ENCODE data around the gene AMBRA1. TPM values are rescaled to one million over a fixed set of nuclear protein-coding genes. Genes with fewer than 3 reads are reported as not detected.
"Not testable (repeated sequence)": the region's sequence is repeated elsewhere in the genome, so short reads cannot be mapped to it uniquely, and the experiment has no call there.

The AMBRA1 gene
- total RNA-seq, 4 donors from 2014 or later: 25.7 to 33.1 (median 30.2) TPM

DNA sequence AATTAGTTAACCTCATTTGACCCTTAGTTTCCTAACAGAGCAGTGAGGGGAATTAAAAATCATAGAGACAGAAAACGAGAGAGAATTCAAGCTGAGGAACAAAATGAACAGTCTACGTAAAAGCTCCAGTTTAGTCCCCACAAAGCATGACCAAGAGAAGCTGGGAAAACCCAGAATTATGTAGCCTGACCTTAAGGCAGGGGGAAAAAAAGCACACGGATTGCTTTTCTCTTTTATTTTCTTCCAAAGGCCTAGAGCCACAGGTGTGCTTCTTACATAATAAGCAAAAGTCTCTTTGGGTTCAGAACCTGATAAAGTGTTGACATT, 514 bp upstream of the AMBRA1 start:
- TF ChIP-seq POLR2A (IDR thresholded peaks at IDR 0.05): no peak
- TF ChIP-seq EP300 (IDR thresholded peaks at IDR 0.05): no peak
- Histone ChIP-seq H3K4me3 (peak overlapping the region; percentile 69 to 93), H3K27me3 (no peaks in the 10 kb centered on the region), H3K27ac (peak overlapping the region; percentile 23 to 87 (median 84)), H3K36me3 (no peaks in the 10 kb centered on the region), H3K9me3 (no peaks in the 10 kb centered on the region), H3K4me1 (peaks cover 3 to 50% (median 17%) of the 10 kb centered on the region in 3 donors)
- no peak for ATAC-seq
- WGBS, 2 donors (ENCODE audit: low coverage in 1 of 2): 25 to 36% methylated on average over 3 of the region's 3 CpGs

DNA sequence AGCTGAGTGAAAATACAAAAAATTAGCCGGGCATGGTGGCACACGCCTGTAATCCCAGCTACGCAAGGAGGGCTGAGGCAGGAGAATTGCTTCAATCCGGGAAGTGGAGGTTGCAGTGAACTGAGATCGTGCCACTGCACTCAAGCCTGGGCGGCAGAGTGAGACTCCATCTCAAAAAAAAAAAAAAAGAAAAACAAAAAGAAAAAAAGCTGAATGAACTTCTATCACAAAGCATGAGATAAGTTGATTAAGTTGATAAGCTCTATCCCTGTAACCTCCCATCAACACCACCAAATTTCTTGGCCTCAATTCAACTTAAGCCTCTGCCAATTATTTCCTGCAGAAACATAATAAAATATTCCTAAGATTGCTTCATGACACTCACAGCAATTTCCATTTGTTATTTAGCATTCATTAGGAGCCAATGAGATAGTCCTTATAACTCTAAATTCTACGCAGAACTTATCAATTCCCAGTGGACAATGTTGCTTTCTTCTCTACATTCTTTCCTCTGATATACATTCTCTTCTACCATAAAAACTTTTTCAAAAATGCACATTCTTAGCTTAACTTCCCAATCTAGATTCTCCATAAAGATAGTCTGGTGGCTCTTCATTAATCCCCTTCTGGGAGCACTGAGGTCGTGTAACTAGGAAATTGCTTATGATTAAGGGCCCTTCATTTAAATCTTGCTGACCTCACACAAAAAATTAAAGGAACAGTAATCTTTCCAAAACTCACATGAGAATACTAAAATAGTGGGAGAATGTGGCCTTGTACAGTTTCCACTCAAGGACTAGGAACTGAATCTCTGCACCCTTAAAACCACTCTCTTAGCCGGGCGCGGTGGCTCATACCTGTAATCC, 2.9 kb downstream of the AMBRA1 start:
- no peaks in the 10 kb centered on the region for H3K9me3 ChIP-seq
- ATAC-seq: no peak
- WGBS, 2 donors (ENCODE audit: low coverage in 1 of 2): 41 to 55% methylated on average over 6 to 8 of the region's 11 CpGs
- no peak overlapping the region for H3K4me3 ChIP-seq
- no peaks in the 10 kb centered on the region for H3K27me3 ChIP-seq
- H3K4me1 ChIP-seq: peaks cover 3 to 65% (median 20%) of the 10 kb centered on the region in 3 donors
- no peaks in the 10 kb centered on the region for H3K36me3 ChIP-seq
- TF ChIP-seq POLR2AphosphoS5 (IDR thresholded peaks at IDR 0.05) (no peak), EP300 (IDR thresholded peaks at IDR 0.05) (no peak), POLR2A (IDR thresholded peaks at IDR 0.05) (no peak)
- TF ChIP-seq, protein P1, sequence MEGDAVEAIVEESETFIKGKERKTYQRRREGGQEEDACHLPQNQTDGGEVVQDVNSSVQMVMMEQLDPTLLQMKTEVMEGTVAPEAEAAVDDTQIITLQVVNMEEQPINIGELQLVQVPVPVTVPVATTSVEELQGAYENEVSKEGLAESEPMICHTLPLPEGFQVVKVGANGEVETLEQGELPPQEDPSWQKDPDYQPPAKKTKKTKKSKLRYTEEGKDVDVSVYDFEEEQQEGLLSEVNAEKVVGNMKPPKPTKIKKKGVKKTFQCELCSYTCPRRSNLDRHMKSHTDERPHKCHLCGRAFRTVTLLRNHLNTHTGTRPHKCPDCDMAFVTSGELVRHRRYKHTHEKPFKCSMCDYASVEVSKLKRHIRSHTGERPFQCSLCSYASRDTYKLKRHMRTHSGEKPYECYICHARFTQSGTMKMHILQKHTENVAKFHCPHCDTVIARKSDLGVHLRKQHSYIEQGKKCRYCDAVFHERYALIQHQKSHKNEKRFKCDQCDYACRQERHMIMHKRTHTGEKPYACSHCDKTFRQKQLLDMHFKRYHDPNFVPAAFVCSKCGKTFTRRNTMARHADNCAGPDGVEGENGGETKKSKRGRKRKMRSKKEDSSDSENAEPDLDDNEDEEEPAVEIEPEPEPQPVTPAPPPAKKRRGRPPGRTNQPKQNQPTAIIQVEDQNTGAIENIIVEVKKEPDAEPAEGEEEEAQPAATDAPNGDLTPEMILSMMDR (IDR thresholded peaks at IDR 0.05): no peak
- H3K27ac ChIP-seq: peak overlapping the region in 1 of 4 donors; percentile 7

DNA sequence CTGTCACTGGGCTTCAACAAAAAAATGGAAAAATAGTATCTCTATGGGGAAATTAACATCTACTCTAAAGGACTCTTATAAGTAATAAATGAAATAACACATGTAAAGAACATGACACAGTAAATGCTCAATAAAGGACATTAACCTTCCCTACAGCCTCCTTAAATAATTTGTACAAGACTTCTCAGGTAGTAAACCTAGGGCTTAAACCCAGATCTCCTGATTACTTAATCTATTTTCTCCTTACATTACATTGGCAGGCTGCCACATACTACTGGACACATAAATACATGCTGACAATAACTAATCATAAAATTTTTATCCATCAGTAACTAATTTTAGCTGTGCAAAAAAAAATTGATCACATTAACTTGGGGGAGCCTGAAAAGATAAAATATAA, 4.9 kb downstream of the AMBRA1 start:
- TF ChIP-seq POLR2A (IDR thresholded peaks at IDR 0.05) (no peak), EP300 (IDR thresholded peaks at IDR 0.05) (no peak), POLR2AphosphoS5 (IDR thresholded peaks at IDR 0.05) (no peak)
- TF ChIP-seq, protein P1 (IDR thresholded peaks at IDR 0.05): no peak
- no peaks in the 10 kb centered on the region for H3K36me3 ChIP-seq
- no peak overlapping the region for H3K27ac ChIP-seq
- no peaks in the 10 kb centered on the region for H3K27me3 ChIP-seq
- no peak for ATAC-seq
- no peak overlapping the region for H3K4me3 ChIP-seq
- H3K4me1 ChIP-seq: peaks cover 3 to 55% (median 20%) of the 10 kb centered on the region in 3 donors
- H3K9me3 ChIP-seq: no peaks in the 10 kb centered on the region

DNA sequence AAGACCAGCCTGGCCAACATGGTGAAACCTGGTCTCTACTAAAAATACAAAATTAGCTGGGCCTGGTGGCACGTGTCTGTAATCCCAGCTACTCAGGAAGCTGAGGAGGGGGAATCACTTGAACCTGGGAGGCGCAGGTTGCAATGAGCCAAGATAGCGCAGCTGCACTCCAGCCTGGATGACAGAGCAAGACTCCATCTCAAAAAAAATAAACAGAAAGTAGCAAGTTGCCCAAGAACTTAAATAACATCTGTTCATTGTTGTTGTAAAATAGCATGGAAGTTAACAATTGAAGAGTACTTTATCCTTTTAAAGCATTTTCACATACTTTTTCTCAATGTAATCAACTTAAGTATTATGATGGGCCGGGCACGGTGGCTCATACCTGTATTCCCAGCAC, 5.7 kb downstream of the AMBRA1 start:
- Histone ChIP-seq H3K4me1 (peaks cover 3 to 53% (median 20%) of the 10 kb centered on the region in 3 donors), H3K4me3 (no peak overlapping the region), H3K36me3 (no peaks in the 10 kb centered on the region), H3K27ac (no peak overlapping the region), H3K9me3 (no peaks in the 10 kb centered on the region), H3K27me3 (no peaks in the 10 kb centered on the region)
- WGBS, 2 donors (ENCODE audit: low coverage in 1 of 2): 75 to 94% methylated on average over 3 to 4 of the region's 5 CpGs
- TF ChIP-seq POLR2A (IDR thresholded peaks at IDR 0.05) (no peak), EP300 (IDR thresholded peaks at IDR 0.05) (no peak), POLR2AphosphoS5 (IDR thresholded peaks at IDR 0.05) (no peak)
- TF ChIP-seq, protein P1 (IDR thresholded peaks at IDR 0.05): no peak
- ATAC-seq: no peak

DNA sequence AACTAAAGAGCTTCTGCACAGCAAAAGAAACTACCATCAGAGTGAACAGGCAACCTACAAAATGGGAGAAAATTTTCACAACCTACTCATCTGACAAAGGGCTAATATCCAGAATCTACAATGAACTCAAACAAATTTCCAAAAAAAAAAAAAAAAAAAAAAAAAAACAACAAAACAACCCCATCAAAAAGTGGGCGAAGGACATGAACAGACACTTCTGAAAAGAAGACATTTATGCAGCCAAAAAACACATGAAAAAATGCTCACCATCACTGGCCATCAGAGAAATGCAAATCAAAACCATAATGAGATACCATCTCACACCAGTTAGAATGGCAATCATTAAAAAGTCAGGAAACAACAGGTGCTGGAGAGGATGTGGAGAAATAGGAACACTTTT, 10.3 kb downstream of the AMBRA1 start:
- not testable (repeated sequence) for H3K27me3 ChIP-seq, ATAC-seq, H3K4me3 ChIP-seq, H3K4me1 ChIP-seq, H3K36me3 ChIP-seq, H3K9me3 ChIP-seq, H3K27ac ChIP-seq
- no CpG with 5 or more reads among the region's 1 CpG for WGBS, 2 donors (ENCODE audit: low coverage in 1 of 2)

DNA sequence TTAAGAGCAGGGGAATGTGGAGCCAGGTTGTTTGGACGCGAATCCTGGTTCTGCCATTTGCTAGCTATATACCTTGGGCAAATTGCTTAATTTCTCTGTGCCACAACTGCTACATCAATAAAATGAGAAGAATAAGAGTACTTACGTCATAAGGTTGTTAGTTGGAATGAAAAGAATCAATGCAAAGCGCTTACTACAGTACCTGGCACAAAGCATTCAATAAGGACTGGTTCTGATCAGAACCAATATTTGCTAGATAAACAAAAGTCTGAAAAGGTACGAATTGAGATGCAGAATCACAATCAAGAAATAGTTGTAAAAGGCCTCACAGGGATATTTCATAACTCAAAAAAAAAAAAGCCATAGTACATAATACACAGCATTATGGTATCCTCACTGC, 11.2 kb downstream of the AMBRA1 start:
- no peak for ATAC-seq
- 93 to 95% methylated on average over 5 of the region's 5 CpGs for WGBS, 2 donors (ENCODE audit: low coverage in 1 of 2)

More for the DNA sequence above, 11.2 kb downstream of the AMBRA1 start:
- Histone ChIP-seq H3K27ac (no peak overlapping the region), H3K9me3 (no peaks in the 10 kb centered on the region), H3K4me1 (no peaks in the 10 kb centered on the region), H3K36me3 (no peaks in the 10 kb centered on the region), H3K27me3 (no peaks in the 10 kb centered on the region), H3K4me3 (no peak overlapping the region)
- no peak for TF ChIP-seq EP300 (IDR thresholded peaks at IDR 0.05)
- no peak for TF ChIP-seq POLR2A (IDR thresholded peaks at IDR 0.05)
- no peak for TF ChIP-seq POLR2AphosphoS5 (IDR thresholded peaks at IDR 0.05)
- TF ChIP-seq, protein P1 (IDR thresholded peaks at IDR 0.05): no peak
